Lower leg skin (tissue), 3 donors: ENCODE results near the gene KIAA1143.

Source experiments
- POLR2A ChIP-seq, 2 donors: fragments of 450-650 bp; IDR thresholded peaks; one replicate each; pipeline ENCODE4 v1.6.1; 2016 to 2017; ENCODE audit warnings: antibody characterized with exemption in 2 of 2, mild to moderate bottlenecking in 1 of 2, moderate library complexity in 1 of 2
- TF ChIP-seq, protein P1 (sequence below), 3 donors: fragments of 450-650 bp; IDR thresholded peaks; one replicate each; pipeline ENCODE4 v1.5.1; 2016; ENCODE audit warnings: antibody characterized with exemption in 3 of 3, mild to moderate bottlenecking in 3 of 3, moderate library complexity in 2 of 3

DNA sequence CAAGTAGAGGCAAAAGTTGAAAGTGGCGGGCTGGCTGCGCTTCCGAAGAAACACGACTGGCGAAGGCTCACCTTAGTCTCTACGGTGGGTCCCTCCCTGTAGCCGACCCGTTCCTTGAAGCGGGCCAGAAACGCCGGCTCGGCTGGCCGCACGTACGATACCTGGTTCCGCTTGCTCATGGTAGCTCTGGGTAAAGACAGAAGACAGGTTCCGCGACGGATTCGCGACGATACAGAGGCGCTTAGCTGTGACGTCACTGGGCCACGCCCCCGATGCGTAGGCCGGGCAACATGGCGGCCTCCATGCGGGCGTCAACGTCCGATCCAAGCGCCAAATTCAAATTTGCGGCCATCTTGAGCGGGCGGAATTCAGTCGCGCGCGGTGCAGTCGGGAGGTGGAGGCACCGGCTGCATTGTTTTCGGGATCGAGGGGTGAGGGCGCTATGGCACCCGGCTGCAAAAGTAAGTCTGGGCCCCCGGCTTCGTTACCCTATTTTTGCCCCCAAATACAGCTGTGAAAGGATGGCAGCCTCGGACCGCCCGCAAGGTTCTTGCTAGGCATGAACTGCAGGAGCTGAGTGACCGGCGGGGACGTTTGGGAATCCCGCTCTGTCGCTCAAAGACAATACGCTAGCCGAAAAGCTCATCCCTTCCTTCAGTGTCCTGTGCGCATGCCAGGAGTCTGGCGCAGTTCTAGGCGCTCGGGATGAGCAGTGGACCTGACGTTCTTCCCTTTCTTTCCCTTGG lies at the start of gene KIAA1143, which contains the start of gene KIF15:
- TF ChIP-seq, protein P1, sequence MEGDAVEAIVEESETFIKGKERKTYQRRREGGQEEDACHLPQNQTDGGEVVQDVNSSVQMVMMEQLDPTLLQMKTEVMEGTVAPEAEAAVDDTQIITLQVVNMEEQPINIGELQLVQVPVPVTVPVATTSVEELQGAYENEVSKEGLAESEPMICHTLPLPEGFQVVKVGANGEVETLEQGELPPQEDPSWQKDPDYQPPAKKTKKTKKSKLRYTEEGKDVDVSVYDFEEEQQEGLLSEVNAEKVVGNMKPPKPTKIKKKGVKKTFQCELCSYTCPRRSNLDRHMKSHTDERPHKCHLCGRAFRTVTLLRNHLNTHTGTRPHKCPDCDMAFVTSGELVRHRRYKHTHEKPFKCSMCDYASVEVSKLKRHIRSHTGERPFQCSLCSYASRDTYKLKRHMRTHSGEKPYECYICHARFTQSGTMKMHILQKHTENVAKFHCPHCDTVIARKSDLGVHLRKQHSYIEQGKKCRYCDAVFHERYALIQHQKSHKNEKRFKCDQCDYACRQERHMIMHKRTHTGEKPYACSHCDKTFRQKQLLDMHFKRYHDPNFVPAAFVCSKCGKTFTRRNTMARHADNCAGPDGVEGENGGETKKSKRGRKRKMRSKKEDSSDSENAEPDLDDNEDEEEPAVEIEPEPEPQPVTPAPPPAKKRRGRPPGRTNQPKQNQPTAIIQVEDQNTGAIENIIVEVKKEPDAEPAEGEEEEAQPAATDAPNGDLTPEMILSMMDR (IDR thresholded peaks at IDR 0.05) = no peak
- no peak for TF ChIP-seq POLR2A (IDR thresholded peaks at IDR 0.05)
